ENCODE measurements around the gene CCKAR.

DNA sequence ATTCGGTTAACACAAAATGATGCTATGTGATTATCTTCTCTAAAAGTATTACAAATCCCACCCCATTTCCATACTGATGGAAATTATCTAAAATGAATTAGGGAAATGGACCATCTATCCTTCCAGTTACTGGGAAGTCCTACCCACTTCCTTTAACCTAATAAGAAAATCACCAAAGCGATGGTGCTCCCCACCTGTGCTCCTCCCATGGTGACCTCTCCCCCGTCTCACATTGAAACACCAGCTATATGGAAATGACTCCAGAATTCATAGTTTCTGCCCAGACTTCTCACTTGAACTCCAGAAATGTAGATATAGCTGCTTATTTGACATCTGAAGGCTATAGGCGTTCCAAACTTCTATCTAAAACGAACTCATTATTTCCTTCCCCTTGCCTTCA is 48.5 kb downstream of the CCKAR start:
- TF ChIP-seq, protein P1, sequence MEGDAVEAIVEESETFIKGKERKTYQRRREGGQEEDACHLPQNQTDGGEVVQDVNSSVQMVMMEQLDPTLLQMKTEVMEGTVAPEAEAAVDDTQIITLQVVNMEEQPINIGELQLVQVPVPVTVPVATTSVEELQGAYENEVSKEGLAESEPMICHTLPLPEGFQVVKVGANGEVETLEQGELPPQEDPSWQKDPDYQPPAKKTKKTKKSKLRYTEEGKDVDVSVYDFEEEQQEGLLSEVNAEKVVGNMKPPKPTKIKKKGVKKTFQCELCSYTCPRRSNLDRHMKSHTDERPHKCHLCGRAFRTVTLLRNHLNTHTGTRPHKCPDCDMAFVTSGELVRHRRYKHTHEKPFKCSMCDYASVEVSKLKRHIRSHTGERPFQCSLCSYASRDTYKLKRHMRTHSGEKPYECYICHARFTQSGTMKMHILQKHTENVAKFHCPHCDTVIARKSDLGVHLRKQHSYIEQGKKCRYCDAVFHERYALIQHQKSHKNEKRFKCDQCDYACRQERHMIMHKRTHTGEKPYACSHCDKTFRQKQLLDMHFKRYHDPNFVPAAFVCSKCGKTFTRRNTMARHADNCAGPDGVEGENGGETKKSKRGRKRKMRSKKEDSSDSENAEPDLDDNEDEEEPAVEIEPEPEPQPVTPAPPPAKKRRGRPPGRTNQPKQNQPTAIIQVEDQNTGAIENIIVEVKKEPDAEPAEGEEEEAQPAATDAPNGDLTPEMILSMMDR (IDR thresholded peaks at IDR 0.05; ENCODE audit: insufficient read depth, low read depth, low read length), result no peak
- TF ChIP-seq EZH2 (IDR thresholded peaks at IDR 0.05; ENCODE audit: insufficient read depth, low read length), result no peak

Measured in astrocyte (in vitro differentiated cells and primary cell).